Measurements from ENCODE around the gene FAS. TPM values are rescaled to one million over a fixed set of nuclear protein-coding genes. Genes with fewer than 3 reads are reported as not detected.

The FAS gene
- total RNA-seq, 1 donor from 2014 or later, result 9.2 TPM

DNA sequence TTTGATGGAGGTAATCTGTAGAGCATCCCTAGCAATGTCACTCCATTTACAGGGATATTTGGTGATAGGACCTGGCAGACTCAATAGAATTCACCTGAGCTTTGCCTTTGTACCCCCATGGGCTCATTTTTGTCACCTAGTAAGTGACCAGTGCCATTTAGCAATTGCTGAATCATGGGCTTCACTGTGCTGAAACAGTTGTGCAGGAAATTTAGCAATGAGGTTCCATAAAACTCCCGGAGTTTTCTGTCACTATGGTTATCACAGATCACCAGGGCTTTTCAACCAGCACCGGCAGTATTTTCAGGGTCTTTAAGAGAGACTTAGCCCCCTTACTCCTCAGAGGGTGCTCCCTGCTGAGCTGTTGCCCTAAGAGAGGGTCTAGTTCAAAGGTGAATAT, 40.2 kb downstream of the FAS start:
- TF ChIP-seq, protein P1, sequence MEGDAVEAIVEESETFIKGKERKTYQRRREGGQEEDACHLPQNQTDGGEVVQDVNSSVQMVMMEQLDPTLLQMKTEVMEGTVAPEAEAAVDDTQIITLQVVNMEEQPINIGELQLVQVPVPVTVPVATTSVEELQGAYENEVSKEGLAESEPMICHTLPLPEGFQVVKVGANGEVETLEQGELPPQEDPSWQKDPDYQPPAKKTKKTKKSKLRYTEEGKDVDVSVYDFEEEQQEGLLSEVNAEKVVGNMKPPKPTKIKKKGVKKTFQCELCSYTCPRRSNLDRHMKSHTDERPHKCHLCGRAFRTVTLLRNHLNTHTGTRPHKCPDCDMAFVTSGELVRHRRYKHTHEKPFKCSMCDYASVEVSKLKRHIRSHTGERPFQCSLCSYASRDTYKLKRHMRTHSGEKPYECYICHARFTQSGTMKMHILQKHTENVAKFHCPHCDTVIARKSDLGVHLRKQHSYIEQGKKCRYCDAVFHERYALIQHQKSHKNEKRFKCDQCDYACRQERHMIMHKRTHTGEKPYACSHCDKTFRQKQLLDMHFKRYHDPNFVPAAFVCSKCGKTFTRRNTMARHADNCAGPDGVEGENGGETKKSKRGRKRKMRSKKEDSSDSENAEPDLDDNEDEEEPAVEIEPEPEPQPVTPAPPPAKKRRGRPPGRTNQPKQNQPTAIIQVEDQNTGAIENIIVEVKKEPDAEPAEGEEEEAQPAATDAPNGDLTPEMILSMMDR (conservative IDR thresholded peaks at IDR 0.05), result no peak
- Mint-ChIP-seq H3K27me3 (peaks cover 5% of the 10 kb centered on the region), H3K9me3 (no peaks in the 10 kb centered on the region), H3K4me3 (no peak overlapping the region), H3K27ac (no peak overlapping the region), H3K4me1 (ENCODE audit: unreplicated experiment) (peaks cover 11% of the 10 kb centered on the region), H3K36me3 (no peaks in the 10 kb centered on the region)
- DNase-seq (ENCODE audit: extremely low spot score, unreplicated experiment), result no peak

DNA sequence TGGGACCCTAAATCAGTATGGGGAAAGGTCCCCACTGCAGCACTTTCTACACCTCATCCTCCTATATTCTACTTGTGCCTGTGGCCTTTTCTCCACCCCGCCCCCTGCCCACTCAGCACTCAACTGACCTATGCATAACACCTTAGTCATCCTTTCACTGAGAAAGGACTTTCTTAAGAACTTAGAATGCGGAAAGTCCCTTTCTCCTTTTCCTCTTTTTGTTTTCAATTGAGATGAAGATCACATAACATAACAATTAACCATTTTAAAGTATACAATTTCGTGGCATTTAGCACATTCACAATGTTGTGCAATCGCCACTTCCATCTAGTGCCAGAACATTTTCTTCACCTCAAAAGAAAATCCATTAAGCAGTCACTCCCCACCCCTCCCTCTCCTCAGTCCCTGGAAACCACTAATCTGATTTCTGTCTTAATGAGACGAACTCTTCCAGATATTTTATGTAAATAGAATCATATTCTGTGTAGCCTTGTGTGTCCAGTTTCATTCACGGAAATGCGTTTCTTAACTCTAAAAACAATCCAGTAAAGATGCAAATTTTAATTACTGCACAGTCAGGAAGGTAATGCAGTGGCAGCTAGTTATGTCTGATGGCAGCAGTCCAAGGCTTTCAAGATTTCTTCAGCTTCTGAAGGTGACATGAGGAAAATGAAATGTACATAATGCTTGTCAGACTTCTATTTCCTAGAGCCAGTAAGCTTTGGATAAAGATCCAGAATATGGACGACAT, 41.7 kb downstream of the FAS start:
- peaks cover 11% of the 10 kb centered on the region for H3K4me1 Mint-ChIP-seq (ENCODE audit: unreplicated experiment)
- H3K27me3 Mint-ChIP-seq, result peaks cover 5% of the 10 kb centered on the region
- DNase-seq (ENCODE audit: extremely low spot score, unreplicated experiment), result no peak
- no peak overlapping the region for H3K4me3 Mint-ChIP-seq
- no peak overlapping the region for H3K27ac Mint-ChIP-seq
- H3K9me3 Mint-ChIP-seq, result no peaks in the 10 kb centered on the region
- H3K36me3 Mint-ChIP-seq, result no peaks in the 10 kb centered on the region
- TF ChIP-seq, protein P1 (conservative IDR thresholded peaks at IDR 0.05), result no peak

DNA sequence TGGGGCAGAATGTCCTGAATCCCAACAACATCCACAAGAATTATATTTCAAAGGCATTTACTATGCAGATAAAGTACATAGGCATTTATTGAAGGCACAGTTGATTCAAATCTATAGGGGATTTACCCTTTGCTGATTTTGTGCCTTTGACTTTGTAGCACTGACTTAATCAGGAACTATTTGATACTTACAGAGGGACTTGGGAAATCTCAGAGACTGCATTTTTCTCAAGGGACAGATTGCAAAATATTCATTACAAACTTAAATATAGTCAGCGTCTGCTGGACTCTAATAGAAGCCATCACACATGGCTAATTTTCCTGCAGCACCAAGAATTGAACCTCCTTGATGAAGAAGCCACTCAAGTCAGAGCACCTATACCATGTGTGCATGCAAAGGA, 44.9 kb downstream of the FAS start:
- Mint-ChIP-seq H3K27me3 (no peaks in the 10 kb centered on the region), H3K4me3 (no peak overlapping the region), H3K4me1 (ENCODE audit: unreplicated experiment) (peaks cover 7% of the 10 kb centered on the region), H3K36me3 (no peaks in the 10 kb centered on the region), H3K9me3 (no peaks in the 10 kb centered on the region), H3K27ac (no peak overlapping the region)
- TF ChIP-seq, protein P1 (conservative IDR thresholded peaks at IDR 0.05), result no peak
- DNase-seq (ENCODE audit: extremely low spot score, unreplicated experiment), result no peak

DNA sequence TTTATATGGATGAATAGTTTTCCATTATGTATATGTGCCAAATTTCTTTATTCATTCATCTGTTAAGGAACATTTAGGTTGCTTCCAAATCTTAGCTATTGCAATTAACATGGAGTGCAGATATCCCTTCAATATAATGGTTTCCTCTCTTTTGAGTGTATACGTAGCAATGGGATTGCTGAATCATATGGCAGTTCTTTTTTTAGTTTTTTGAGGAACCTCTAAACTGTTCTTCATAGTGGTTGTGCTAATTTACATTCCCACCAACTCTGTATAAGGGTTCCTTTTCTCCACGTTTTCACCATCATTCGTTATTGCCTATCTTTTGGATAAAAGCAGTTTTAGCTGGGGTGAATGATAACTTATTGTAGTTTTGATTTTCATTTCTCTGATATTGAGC, 46.5 kb downstream of the FAS start:
- no peak overlapping the region for H3K4me3 Mint-ChIP-seq
- no peaks in the 10 kb centered on the region for H3K27me3 Mint-ChIP-seq
- no peak for DNase-seq (ENCODE audit: extremely low spot score, unreplicated experiment)
- H3K4me1 Mint-ChIP-seq (ENCODE audit: unreplicated experiment), result peaks cover 6% of the 10 kb centered on the region
- TF ChIP-seq, protein P1 (conservative IDR thresholded peaks at IDR 0.05), result no peak
- no peak overlapping the region for H3K27ac Mint-ChIP-seq
- no peaks in the 10 kb centered on the region for H3K9me3 Mint-ChIP-seq
- no peaks in the 10 kb centered on the region for H3K36me3 Mint-ChIP-seq

DNA sequence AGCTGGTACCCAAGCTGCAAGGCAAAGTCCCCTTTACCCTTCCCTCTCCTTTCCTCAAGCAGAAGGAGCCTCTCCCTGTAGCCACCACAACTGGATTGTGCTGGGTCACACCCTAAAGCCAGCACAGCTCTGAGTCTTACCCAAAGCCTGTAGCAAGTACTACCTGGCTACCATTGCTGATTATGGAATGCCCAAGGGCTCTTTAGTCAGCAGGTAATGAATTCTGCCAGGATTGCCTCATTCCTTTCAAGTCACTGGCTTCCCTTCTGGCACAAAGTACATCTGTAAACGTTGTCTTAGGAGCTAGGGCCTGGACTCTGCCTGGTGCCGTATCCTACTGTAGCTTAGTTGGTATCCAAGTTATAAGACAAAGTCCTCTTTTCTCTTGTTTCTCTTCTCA, 52.0 kb downstream of the FAS start:
- Mint-ChIP-seq H3K4me3 (no peak overlapping the region), H3K27me3 (no peaks in the 10 kb centered on the region), H3K36me3 (no peaks in the 10 kb centered on the region), H3K4me1 (ENCODE audit: unreplicated experiment) (no peaks in the 10 kb centered on the region), H3K9me3 (no peaks in the 10 kb centered on the region), H3K27ac (no peak overlapping the region)
- no peak for DNase-seq (ENCODE audit: extremely low spot score, unreplicated experiment)
- TF ChIP-seq, protein P1 (conservative IDR thresholded peaks at IDR 0.05), result no peak

All from type B pancreatic cell (in vitro differentiated cells).